HG03159 (cell line): Measurements from ENCODE around the gene MIPEP.
"Not testable (repeated sequence)": the region's sequence is repeated elsewhere in the genome, so short reads cannot be mapped to it uniquely, and the experiment has no call there.

ENCODE experiments used
- ATAC-seq: cut with Tn5 transposase; IDR thresholded peaks from one replicate; pipeline ENCODE4 v1.9.1; 2021; ENCODE audit warnings: mild to moderate bottlenecking, moderate library complexity; ENCODE audit not compliant: unreplicated experiment

The MIPEP gene

DNA sequence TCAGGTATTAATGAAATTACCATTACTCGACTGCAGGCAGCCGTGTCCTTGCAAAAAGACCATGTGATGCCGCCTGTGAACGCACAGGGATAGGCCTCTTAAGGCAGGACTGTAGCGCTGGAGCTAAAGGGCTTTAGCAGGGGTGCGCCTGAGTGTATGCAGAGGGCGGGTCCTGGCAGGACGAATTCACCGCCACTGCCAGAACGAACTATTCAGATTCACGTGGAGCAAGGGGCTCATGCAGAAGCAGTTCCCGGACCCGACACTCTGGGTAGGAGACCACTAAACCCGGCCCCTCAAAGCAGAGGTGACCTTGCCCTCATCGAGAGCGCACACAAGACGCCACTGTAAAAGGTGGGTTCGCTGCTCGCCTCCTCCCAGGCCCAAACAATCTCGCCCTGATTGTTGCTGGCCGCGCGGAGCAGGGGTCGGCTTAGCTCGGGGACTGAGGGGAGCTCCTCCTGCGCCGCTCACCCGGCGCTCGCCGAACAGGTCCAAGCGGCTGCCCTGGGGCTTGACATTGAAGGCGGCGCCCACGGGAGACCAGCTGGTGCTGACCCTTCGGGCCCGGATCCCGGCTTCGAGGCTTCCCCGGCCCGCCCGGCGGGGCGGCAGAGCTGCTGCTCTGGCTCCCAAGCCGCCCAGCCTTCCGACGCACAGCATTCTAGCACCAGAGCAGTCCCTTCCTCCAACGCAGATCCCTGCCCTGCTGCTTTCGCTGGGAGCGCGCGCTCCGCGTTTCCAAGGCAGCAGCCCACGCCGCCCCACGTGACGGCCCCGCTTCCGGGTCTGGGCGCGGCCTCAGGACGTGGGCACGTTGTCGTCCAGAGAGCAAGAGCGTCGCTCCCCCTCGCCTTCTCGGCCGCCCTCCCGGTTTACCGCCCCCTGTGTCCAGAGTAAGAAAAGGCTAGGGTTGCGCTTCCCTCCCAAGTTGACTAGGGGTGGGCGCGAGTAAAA is at the start of gene MIPEP:
TSS of gene MIPEP (minus strand) at position 743 of the 957 bp plus-strand sequence. CDS start at position 663, 80 bp downstream.
- ATAC-seq, result peak; percentile 96

DNA sequence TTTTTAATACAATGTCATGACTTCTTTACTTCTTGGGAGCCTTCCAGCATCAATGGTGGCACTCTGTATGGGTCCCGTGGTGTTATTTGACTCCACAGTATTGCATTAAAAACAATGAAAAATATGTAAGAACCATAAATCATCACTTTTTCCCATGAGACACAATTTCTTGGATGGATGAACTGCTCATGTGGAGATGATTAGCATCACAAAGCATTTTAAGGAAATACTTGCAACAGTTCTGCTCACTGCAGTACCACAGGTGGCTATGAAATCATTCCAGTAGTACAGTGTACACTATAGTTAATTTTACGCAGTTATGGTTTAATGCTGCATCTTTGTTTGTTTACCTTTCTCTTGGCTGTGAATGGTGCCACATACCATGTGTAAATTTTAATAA is 45.3 kb upstream of the MIPEP start:
- ATAC-seq, result no peak

DNA sequence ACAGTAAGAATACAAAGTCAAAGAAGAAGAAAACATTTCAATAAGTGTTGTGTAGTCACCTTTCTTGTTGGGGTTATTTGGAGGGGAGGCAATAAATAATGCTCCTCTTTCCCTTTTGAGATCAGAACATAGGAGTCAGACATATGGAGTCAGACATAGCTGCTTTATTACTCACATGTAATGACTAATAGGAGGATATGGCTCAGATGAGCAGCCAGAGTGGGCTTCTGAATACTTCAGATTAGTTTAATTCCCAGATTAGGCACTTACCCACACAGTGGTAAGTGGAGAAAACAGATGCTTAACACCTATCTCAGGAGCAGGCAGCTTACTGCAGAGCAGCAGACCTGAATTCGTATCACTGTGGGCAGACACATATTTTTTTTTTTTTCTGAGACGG is 39.8 kb upstream of the MIPEP start:
- ATAC-seq, result no peak

DNA sequence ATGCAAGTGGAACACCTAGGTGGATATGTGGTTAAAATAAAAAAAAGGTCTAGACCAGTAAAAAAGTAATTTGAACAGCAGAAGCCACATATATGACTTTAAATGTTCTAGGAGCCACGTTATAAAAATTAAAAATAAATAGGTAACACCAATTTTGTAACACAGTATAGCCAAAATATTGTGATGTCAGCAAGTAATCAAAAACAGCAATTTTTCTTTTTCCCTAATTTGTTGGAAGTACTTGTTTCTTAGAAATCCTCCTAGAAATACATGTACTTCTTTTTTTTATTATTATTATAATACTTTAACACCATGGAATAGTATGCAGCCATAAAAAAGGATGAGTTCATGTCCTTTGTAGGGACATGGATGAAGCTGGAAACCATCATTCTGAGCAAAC is 33.8 kb upstream of the MIPEP start:
- ATAC-seq, result no peak

DNA sequence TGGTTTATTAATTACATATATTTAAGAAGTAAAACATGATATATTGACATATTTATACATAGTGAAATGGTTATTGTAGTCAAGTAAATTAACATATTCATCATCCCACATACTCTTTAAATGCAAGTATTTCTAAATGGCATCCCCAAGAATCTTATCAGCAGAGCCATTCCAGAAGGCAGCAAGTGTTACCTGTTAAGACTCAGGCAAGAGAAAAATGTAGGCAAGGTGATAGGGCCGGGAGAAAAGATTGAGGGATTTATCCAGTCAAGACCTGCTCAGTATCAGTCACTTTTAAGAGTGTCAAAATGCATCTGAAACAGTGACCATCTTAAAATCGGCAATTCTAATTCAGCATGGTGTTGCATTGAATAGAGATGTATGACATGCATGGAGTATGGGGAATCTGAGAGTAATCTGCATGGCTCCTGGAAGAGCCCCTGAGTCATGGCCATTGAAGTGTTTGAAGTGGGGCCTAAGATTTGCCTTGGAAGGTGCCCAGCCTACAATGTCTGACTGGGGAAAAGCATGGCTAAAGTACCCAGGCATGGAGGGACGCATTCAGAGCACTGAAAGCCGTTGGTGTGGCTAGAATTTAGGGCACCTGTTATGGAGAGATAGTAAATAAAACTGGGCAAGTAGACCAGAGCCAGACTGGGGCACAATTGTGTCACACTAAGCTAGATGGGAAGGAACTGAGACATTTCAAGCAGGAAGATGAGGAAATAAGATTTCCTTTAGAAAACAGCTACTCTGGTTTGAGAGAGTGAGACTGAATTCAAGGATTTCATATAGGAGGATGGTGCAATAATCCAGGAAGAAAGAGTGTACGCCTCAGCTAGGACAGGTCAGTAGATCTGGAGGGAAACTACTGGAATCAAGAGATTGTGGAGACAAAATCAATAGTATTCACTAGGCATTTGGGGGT is 33.1 kb upstream of the MIPEP start:
- ATAC-seq, result no peak

DNA sequence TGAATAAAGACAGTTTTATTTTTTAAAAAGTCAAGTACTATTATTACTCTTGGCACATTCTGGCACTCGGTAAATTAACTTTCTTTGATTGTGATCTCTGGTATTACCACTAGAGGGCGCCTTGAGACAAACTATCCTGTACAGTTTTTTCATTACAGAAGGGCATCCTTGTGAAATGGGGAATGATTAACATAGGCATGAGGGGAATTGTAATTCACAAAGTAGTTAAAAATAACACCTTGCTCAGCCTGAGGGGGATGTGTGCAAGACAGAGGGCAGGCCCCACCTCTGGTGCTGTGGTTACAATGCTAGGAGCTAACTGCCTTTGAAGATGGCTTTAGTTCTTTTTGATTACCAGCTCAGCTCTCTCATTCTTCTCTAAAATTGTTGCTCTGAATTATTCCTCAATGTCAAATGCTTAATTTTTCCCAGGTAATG is 32.3 kb upstream of the MIPEP start:
- no peak for ATAC-seq

DNA sequence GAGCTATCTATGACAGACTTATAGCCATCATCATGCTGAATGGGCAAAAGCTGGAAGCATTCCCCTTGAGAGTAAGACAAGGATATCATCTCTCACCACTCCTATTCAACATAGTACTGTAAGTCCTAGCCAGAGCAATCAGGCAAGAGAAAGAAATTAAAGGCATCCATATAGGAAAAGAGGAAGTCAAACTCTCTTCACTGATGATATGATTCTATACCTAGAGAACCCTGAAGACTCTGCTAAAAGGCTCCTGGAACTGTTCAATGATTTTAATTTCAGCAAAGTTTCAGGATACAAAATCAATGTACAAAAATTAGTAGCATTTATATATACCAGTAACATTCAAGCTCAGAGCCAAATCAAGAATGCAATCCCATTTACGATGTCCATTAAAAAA is 29.8 kb upstream of the MIPEP start:
- ATAC-seq, result no peak

DNA sequence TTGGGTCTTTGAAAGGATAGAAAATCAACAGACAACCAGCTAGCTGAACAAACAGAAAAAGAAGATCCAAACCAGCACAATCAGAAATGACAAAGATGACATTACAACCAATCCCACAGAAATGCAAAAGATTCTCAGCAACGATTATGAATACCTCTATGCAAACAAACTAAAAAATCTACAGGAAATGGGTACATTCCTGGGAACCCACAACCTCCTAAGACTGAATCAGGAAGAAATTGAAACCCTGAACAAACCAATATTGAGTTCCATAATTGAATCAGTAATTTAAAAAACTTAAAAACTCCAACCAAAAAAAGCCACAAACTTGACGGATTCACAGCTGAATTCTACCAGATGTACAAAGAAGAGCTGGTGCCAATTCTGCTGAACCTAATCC is 29.0 kb upstream of the MIPEP start:
- no peak for ATAC-seq

DNA sequence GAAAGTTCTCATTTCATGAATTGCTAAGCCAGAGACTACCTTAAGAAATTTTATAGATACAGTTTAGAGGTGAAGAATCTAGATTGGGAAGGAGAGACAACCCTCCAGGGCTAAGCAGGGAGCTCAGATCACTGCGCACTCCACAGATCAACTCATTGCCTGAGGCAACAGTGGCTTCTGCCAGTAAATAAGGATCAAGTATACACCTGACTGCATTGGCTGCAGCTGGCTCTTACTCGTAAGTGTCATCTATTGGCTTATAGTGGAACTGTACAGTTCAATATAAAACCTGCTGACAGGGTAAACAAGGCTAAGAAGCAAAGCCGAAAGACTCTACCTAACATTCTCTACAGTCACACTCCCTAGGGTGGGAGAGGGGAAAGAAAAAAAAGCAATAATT is 26.1 kb upstream of the MIPEP start:
- ATAC-seq, result no peak

DNA sequence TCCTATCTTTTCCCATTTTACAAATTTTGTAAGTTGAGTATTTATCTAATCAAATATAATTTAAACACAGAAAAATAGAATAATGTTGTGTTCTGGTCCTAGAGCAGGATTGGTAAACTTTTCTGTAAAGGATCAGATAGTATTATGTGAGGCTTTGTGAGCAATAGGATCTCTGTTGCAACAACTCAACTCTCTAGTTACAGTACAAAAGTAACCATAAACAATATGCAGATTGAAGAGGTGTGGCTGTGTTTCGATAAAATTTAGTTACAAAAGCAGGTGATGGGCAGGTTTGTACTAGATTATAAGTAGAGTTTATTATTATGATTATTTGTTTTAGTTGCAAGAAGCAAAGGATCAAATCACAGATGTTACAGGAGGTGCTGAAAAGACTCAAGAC is 23.3 kb upstream of the MIPEP start:
- ATAC-seq, result no peak

DNA sequence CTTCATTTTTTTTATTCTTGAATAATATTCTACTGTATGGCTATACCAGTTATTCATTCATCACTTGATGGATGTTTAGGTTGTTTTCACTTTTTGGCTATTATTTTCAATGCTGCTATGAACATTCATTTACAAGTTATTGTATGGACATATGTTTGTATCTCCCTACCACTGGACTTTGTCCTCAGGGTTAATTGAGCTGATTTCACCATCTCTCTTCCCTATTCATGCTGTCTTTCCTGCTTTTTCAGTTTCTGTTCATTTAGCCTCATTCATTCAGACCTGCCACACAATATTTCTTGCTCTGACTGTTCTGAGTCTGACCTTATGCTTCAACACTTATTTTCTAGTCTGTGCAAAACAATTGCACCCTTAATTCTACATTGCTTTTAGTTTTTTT is 20.4 kb upstream of the MIPEP start:
- ATAC-seq, result no peak

DNA sequence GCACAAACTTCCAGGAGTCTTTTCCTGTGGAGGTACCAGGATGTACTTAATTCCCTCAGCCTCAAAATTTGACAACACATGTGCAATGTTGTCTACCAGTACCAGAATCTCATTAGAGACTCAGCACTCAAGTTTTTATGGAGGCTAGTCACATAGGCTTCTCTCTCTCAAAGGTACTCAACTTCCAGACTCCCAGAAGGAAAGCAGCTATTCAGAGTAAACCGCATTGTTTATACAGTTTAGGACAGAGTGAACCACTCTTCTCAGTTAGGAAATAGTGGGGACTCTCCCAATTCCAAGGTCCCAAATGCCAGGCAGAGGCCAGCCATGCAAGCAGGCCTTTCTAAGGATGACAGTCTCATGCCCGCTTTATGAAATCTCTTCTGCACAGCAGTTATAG is 16.6 kb upstream of the MIPEP start:
- no peak for ATAC-seq

DNA sequence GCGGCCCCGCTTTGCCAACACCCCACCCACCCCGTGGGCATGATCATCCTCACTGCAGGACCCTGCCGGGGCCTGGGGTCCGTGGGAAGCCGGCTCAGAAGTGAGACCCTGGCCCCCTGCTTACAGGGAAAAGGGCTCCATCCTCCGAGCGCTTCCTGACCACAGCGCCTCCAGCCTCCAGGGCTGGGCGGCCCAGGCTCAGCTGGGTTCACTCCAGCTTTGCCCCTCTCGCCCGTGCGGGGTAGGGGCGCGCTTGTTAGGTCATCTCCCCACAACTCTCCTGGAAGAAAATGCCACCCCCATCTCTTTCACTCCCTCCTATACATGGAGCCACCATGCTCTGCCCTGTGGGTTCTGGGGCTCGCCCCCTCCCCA is 14.7 kb upstream of the MIPEP start:
- ATAC-seq, result no peak

DNA sequence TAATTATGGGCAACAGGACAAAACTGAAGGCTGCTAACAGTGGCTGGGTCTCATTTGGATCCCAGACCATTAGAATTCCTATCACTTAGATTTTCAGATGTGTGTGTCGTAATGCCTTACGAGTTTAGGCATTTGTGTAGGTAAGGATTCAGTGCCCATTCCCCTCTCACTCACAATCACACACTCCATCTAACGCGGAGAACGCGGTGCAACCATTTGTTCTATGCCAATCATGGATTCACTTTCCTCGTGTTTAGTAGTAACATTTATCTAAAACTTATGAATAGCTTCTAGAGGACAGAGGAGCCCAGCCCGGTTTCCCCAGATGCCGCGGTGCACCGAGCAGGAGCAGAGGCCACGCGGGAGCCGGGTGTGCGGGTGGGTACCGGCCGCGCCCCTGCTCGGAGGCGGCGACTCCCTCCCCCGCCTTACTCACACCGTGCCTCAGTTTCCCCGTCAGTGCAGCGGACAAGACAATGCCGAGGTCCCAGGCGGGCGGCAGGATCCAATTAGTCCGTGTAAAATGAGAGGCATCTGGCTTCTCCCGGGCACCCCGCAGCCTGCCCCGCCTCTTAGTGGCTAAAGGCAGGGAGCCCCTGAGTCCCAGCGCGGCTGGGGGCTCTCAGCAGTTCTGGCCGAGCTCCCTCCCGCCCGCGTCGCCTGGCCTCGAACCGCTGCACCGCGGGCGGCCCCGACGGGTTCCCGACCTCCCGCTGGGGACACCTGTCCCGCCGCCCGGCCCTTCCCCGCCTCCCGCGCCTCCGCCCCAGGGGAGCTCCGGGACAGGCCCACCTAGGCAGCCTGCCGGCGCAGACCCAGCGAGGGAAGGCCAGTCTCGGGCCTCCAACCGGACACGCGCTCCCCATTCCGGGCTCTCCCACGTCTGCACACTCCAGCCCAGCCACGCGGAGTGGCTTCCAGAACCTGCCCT is 14.0 kb upstream of the MIPEP start:
- ATAC-seq, result no peak

DNA sequence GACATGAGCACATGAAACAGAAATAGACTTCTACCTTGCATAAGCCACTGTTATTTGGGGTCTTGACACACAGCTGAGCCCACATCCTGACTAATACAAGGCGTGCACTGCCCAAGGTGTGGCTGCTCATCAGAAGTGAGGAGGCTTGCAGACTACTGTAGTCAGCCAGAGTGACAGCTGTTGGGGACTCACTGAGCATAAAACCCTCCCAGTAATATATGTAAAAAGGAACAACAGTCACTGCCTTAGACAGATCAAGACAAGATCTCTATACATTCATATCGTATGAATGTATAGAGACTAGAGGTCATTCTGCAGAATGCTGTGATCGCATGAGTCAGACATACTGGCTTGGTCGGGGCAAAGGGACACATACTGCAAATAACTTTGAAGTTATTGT is 12.2 kb upstream of the MIPEP start:
- ATAC-seq, result no peak

DNA sequence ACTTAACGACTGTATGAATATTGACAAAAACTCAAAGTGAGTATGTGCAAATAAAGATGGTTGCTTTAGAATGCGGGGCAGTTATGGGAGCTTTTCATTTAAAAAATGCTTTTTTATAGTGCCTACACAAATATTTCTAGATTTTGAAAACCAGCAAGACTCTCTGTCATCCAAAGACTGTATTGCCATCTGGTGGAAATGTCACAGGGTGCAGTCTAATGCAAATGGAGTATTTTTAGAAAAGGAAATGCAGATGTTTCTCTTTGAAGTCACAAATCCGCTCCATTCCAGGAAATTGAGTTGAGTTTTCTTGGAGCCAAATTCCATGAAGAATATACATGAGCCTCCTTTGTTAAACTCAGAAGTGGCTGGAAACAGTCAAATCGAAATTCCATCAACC is 10.4 kb upstream of the MIPEP start:
- no peak for ATAC-seq

DNA sequence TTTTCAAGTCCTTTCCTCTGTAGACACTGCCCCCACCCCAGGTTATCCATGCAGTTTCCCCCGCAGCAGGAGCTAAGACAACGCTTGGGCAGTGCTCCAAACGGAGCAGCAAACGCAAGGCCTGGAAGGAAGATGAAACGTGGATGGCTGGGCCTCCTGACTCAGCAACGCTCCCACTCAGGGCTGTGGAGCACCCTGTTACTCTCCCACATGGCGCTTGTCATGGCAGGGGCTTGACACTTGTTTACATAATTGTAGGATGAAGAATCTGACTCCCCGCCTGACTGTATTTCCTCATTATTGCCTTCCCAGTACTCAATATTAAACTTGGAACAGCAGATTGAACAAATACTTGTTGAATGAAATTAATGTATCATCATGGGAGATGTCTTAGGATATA is 8.9 kb upstream of the MIPEP start:
- ATAC-seq, result no peak

DNA sequence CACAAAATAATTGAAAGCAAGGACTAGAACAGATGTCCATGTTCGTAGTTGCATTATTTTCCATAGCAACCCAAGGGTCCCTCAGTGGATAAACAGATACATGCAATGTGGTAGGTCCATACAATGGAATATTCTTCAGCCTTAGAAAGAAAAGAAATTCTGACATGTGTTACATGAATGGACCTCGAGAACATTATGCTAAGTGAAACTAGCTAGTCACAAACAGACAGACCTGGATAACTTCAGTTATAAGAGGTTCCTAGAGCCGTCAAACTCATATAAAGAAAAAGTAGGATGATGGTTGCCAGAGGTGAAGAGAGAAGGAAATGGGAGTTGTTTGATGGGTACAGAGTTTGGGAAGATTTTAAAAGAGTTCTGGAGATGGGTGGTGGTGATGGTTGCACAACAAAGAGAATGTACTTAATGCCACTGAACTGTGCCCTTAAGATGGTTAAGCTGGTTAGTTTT is 8.3 kb upstream of the MIPEP start, which contains the start of gene C1QTNF9B:
TSS of gene C1QTNF9B (minus strand) at position 51 of the 468 bp plus-strand sequence.
- not testable (repeated sequence) for ATAC-seq

DNA sequence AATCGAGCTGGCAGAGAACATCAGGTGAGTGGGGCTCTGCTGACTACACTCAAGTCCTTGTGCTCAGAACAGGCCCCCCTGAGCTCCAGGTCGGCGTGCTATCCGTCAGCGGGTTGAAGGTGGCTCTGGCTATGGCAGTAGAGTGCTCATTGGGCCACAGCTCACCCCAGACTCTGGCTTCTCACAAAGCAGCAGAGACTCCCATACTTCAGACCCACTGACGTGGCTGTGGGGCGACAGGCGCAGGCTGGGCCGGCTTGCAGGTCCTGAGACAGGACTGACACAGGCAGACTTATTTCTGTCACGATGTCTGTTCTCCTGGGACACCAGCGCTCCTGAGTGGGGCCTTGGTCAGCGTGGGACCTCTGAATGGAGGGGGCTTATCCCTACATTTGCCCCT is 5.5 kb upstream of the MIPEP start:
- not testable (repeated sequence) for ATAC-seq

DNA sequence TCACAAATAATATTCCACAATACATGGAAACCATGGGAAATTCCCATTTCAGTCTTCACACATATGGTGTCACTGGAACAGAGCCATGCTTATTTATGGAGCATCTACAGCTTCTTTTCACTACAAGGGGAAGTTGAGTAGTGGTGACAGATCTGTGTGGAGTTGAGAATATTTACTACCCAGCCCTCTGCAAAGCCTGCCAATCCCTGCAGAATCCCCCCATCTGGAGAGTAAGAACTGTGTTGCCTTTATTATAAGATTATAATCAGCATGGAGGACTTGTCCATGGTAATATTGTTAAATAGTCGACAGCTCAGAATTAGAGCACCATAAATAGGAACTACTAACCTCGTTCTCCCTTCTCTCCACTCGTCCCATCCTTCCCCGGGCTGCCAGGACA is 4.6 kb upstream of the MIPEP start:
- ATAC-seq, result not testable (repeated sequence)
